ENCODE results near the gene RAB3IL1. TPM values are rescaled to one million over a fixed set of nuclear protein-coding genes. Genes with fewer than 3 reads are reported as not detected.

RAB3IL1 gene
- total and polyA plus RNA-seq, 9 of the 15 experiments (the other 6 are each of a cell fraction or from before 2014, with no cell fraction given): 0.15 to 42.6 (median 15.5) TPM

DNA sequence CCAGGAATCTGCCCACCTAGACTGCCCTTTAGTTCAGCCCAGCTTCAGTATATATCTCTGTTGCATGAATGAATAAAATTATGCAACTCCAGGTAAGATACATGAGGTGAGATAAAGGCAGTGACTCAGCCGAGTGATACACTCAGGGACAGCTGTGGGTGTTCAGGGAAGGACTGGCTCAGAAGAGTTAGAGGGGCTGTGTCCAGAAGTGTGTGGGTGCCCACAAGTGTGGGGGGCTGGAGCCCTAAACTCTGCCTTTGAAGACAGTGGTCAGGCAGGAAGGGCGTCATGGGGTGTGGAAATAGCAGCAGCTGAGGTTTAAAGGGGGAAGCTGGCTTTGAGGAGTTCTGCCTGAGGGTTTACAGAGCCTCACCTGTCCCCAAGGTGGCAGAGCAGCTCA, 41.7 kb upstream of the RAB3IL1 start (continued):
- TF ChIP-seq ATF7 (IDR thresholded peaks at IDR 0.05) (peak; percentile 38; the same call in 1 of the 2 replicates), CTBP1 (IDR thresholded peaks at IDR 0.05; ENCODE audit: borderline replicate concordance) (peak; percentile 59), CEBPB (tag; IDR thresholded peaks at IDR 0.05) (peak; percentile 76), JUND (IDR thresholded peaks at IDR 0.05; ENCODE audit: borderline replicate concordance, low read depth, low read length) (peak; percentile 78), JUND (tag; IDR thresholded peaks at IDR 0.05; ENCODE audit: borderline replicate concordance, low read depth, low read length) (peak; percentile 41; the same call in 1 of the 3 replicates), GTF2F1 (IDR thresholded peaks at IDR 0.05; ENCODE audit: low read depth, low read length) (no peak), ILK (tag; IDR thresholded peaks at IDR 0.05; ENCODE audit: borderline replicate concordance, low read depth) (no peak), WHSC1 (IDR thresholded peaks at IDR 0.05; ENCODE audit: low read length) (no peak), MEF2A (IDR thresholded peaks at IDR 0.05; ENCODE audit: control insufficient read depth, low read depth, low read length) (no peak), CEBPG (CRISPR knock-in tag; IDR thresholded peaks at IDR 0.05) (peak; percentile 83), CEBPG (tag; conservative IDR thresholded peaks at IDR 0.05 in 1 of 2, IDR thresholded peaks at IDR 0.05 in 1 of 2) (peak in 1 of 2 experiments; percentile 76; a peak in 2 of 4 replicates), NFIX (CRISPR knock-in tag; IDR thresholded peaks at IDR 0.05; ENCODE audit: low read depth) (no peak), TCF7L2 (IDR thresholded peaks at IDR 0.05; ENCODE audit: low read depth, low read length) (no peak), ZEB2 (IDR thresholded peaks at IDR 0.05) (peak; percentile 92), C11orf30 (IDR thresholded peaks at IDR 0.05; ENCODE audit: low read depth) (peak; percentile 19; the same call in 1 of the 2 replicates), HOXB6 (CRISPR knock-in tag; IDR thresholded peaks at IDR 0.05; ENCODE audit: borderline replicate concordance) (no peak), ARHGAP35 (IDR thresholded peaks at IDR 0.05; ENCODE audit: partially characterized antibody) (no peak), NFE2 (IDR thresholded peaks at IDR 0.05; ENCODE audit: low read depth) (peak; percentile 24; the same call in 1 of the 2 replicates), L3MBTL2 (IDR thresholded peaks at IDR 0.05) (no peak), DPF2 (IDR thresholded peaks at IDR 0.05) (peak; percentile 60; the same call in 1 of the 2 replicates), SMARCC2 (IDR thresholded peaks at IDR 0.05; ENCODE audit: low read depth) (0 out of 2 replicates have a peak, but pooled peaks have one; percentile 37)
- TF ChIP-seq, protein P1, sequence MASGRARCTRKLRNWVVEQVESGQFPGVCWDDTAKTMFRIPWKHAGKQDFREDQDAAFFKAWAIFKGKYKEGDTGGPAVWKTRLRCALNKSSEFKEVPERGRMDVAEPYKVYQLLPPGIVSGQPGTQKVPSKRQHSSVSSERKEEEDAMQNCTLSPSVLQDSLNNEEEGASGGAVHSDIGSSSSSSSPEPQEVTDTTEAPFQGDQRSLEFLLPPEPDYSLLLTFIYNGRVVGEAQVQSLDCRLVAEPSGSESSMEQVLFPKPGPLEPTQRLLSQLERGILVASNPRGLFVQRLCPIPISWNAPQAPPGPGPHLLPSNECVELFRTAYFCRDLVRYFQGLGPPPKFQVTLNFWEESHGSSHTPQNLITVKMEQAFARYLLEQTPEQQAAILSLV (tag; IDR thresholded peaks at IDR 0.05): no peak
- TF ChIP-seq, protein P2, sequence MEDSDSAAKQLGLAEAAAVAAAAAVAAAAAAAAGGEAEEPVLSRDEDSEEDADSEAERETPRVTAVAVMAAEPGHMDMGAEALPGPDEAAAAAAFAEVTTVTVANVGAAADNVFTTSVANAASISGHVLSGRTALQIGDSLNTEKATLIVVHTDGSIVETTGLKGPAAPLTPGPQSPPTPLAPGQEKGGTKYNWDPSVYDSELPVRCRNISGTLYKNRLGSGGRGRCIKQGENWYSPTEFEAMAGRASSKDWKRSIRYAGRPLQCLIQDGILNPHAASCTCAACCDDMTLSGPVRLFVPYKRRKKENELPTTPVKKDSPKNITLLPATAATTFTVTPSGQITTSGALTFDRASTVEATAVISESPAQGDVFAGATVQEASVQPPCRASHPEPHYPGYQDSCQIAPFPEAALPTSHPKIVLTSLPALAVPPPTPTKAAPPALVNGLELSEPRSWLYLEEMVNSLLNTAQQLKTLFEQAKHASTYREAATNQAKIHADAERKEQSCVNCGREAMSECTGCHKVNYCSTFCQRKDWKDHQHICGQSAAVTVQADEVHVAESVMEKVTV (CRISPR knock-in tag; IDR thresholded peaks at IDR 0.05): no peak
- TF ChIP-seq, protein P3, sequence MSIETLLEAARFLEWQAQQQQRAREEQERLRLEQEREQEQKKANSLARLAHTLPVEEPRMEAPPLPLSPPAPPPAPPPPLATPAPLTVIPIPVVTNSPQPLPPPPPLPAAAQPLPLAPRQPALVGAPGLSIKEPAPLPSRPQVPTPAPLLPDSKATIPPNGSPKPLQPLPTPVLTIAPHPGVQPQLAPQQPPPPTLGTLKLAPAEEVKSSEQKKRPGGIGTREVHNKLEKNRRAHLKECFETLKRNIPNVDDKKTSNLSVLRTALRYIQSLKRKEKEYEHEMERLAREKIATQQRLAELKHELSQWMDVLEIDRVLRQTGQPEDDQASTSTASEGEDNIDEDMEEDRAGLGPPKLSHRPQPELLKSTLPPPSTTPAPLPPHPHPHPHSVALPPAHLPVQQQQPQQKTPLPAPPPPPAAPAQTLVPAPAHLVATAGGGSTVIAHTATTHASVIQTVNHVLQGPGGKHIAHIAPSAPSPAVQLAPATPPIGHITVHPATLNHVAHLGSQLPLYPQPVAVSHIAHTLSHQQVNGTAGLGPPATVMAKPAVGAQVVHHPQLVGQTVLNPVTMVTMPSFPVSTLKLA (conservative IDR thresholded peaks at IDR 0.05): 0 out of 4 replicates have a peak, but pooled peaks of 1 of the 2 experiments have one; percentile 25
- TF ChIP-seq, protein P4, sequence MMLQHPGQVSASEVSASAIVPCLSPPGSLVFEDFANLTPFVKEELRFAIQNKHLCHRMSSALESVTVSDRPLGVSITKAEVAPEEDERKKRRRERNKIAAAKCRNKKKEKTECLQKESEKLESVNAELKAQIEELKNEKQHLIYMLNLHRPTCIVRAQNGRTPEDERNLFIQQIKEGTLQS (IDR thresholded peaks at IDR 0.05): peak; percentile 85
- TF ChIP-seq, protein P4 (CRISPR knock-in tag; conservative IDR thresholded peaks at IDR 0.05): no peak

Data from K562 (cell line).